Mesenchymal stem cell (in vitro differentiated cells and primary cell): Measurements from ENCODE around the gene C11orf16. TPM values are rescaled to one million over a fixed set of nuclear protein-coding genes. Genes with fewer than 3 reads are reported as not detected.

Source experiments
- DNase-seq: peaks from one replicate; pipeline ENCODE4 v3.0.0-alpha.2; 2013
- H2AFZ ChIP-seq: one replicate; pipeline ENCODE4 v1.6.1; 2013; ENCODE audit warnings: low read depth, mild to moderate bottlenecking, control low read depth, inconsistent platforms, low read length, moderate library complexity
- H2AK5ac ChIP-seq: 2 replicates; pipeline ENCODE4 v1.6.1; 2013; ENCODE audit warnings: low read length, moderate library complexity, mild to moderate bottlenecking, inconsistent platforms; ENCODE audit not compliant: severe bottlenecking
- H2BK120ac ChIP-seq: one replicate; pipeline ENCODE4 v1.6.1; 2013; ENCODE audit warnings: low read depth, mild to moderate bottlenecking, inconsistent platforms, low read length, moderate library complexity
- H2BK12ac ChIP-seq, 2 experiments: one replicate each; pipeline ENCODE4 v1.6.1; 2013; ENCODE audit warnings: inconsistent platforms in 2 of 2, low read length in 2 of 2, mild to moderate bottlenecking in 2 of 2, moderate library complexity in 2 of 2, control low read depth in 1 of 2
- H2BK15ac ChIP-seq: one replicate; pipeline ENCODE4 v1.6.1; 2013; ENCODE audit warnings: mild to moderate bottlenecking, low read depth, inconsistent platforms; ENCODE audit not compliant: poor library complexity, severe bottlenecking
- H2BK5ac ChIP-seq: 2 replicates; pipeline ENCODE4 v1.6.1; 2013; ENCODE audit warnings: low read depth, mild to moderate bottlenecking, low read length, control low read depth, inconsistent platforms; ENCODE audit not compliant: poor library complexity, severe bottlenecking
- H3K14ac ChIP-seq, 2 experiments: one replicate each; pipeline ENCODE4 v1.6.1; 2013; ENCODE audit warnings: inconsistent platforms in 2 of 2, low read length in 2 of 2, control low read depth in 1 of 2, mild to moderate bottlenecking in 1 of 2, moderate library complexity in 1 of 2
- H3K18ac ChIP-seq, 2 experiments: one replicate each; pipeline ENCODE4 v1.6.1; 2013; ENCODE audit warnings: inconsistent platforms in 2 of 2, low read length in 2 of 2, control low read depth in 1 of 2, low read depth in 1 of 2, mild to moderate bottlenecking in 1 of 2
- H3K23ac ChIP-seq, 2 experiments: one replicate each; pipeline ENCODE4 v1.6.1; 2013; ENCODE audit warnings: inconsistent platforms in 2 of 2, low read length in 2 of 2, mild to moderate bottlenecking in 2 of 2, moderate library complexity in 2 of 2, control low read depth in 1 of 2
- H3K27ac ChIP-seq: 2 replicates; pipeline ENCODE4 v1.5.1; 2013; ENCODE audit warnings: mild to moderate bottlenecking, moderate library complexity, low read length, control low read depth, inconsistent platforms; ENCODE audit not compliant: poor library complexity, severe bottlenecking
- H3K27me3 ChIP-seq, 2 experiments: 2 replicates each; pipeline versions ENCODE4 v1.6.1 to v1.7.0; 2013; ENCODE audit warnings: low read length in 2 of 2, mild to moderate bottlenecking in 2 of 2, moderate library complexity in 2 of 2, control low read depth in 1 of 2, inconsistent platforms in 1 of 2; ENCODE audit not compliant: control insufficient read depth in 1 of 2, insufficient read depth in 1 of 2
- H3K36me3 ChIP-seq, 2 experiments: 2 replicates each; pipeline versions ENCODE4 v1.6.1 to v1.7.0; 2013; ENCODE audit warnings: low read length in 2 of 2, control low read depth in 1 of 2, inconsistent platforms in 1 of 2, low read depth in 1 of 2, mild to moderate bottlenecking in 1 of 2; ENCODE audit not compliant: insufficient read depth in 2 of 2, control insufficient read depth in 1 of 2
- H3K4ac ChIP-seq, 2 experiments: one replicate each; pipeline ENCODE4 v1.6.1; 2013; ENCODE audit warnings: inconsistent platforms in 2 of 2, low read length in 2 of 2, mild to moderate bottlenecking in 2 of 2, moderate library complexity in 2 of 2, control low read depth in 1 of 2, low read depth in 1 of 2
- H3K4me1 ChIP-seq: 2 replicates; pipeline ENCODE4 v1.6.1; 2013; ENCODE audit warnings: low read depth, low read length, control low read depth; ENCODE audit not compliant: control insufficient read depth, insufficient read depth
- H3K4me2 ChIP-seq: 2 replicates; pipeline ENCODE4 v1.6.1; 2013; ENCODE audit warnings: low read length, mild to moderate bottlenecking, inconsistent platforms; ENCODE audit not compliant: poor library complexity, severe bottlenecking
- H3K4me3 ChIP-seq, 2 experiments: 2 replicates each; pipeline versions ENCODE4 v1.5.1 to v1.7.0; 2013; ENCODE audit warnings: low read length in 2 of 2, mild to moderate bottlenecking in 2 of 2, control low read depth in 1 of 2, low read depth in 1 of 2; ENCODE audit not compliant: insufficient read depth in 1 of 2
- H3K79me1 ChIP-seq: replicated peaks from 2 replicates; pipeline ENCODE4 v1.6.1; 2013; ENCODE audit warnings: mild to moderate bottlenecking, control low read depth, low read length, inconsistent platforms; ENCODE audit not compliant: poor library complexity, severe bottlenecking
- H3K9ac ChIP-seq: 2 replicates; pipeline ENCODE4 v1.7.0; 2013; ENCODE audit warnings: mild to moderate bottlenecking, low read length, moderate library complexity
- H3K9me3 ChIP-seq: 2 replicates; pipeline ENCODE4 v1.7.0; 2013; ENCODE audit warnings: mild to moderate bottlenecking, low read length; ENCODE audit not compliant: control insufficient read depth
- H4K8ac ChIP-seq: one replicate; pipeline ENCODE4 v1.6.1; 2013; ENCODE audit warnings: inconsistent platforms, mild to moderate bottlenecking, low read length, moderate library complexity
- H4K91ac ChIP-seq: one replicate; pipeline ENCODE4 v1.6.1; 2013; ENCODE audit warnings: mild to moderate bottlenecking, low read length, inconsistent platforms
- WGBS: methylation state at CpG from one replicate; pipeline ENCODE4 v1.1.7; 2013; ENCODE audit warnings: mixed read lengths; 5-methylcytosine and 5-hydroxymethylcytosine counted together
- small RNA-seq: library from polyadenylated mRNA; stranded (forward); fragments of <200 nt; extraction: miRNeasy Mini kit (QIAGEN cat#:217004); gene quantifications from one replicate; pipeline ENCODE3, GENCODE V24; 2013; ENCODE audit warnings: low read depth

Gene C11orf16

DNA sequence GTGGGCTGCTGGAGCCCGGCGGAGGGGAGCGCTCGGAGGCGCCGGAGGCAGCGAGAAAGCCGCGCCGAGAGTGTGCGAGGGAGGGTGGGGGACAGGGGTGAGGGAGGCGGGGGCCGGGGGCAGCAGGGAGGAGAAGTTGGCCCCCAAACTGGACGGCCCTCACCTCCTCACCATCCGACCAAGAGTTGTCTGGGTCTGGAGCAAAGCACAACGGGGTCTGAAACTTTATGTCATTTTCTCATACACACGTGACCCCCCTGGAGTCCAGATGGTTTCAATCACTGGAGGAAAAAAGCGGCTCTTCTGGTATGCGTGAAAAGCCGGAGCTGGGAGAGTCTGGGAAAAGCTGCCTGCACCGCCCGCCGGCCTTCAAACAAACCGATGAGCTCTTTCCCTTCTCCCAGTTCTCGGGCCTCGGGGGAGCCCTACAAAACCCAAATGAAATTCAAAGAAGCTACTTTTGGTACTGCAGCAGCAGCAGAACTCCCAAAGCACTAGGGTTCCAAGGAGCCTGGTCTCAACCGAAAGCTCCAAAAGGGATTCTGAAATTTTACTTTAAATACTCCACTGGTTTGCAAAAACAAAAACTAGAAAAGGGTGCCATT is 61.5 kb downstream of the C11orf16 start:
- Histone ChIP-seq H3K36me3 (no peaks in the 10 kb centered on the region), H3K14ac (peak overlapping the region in 1 of 2 experiments; percentile 57), H2BK15ac (peak overlapping the region; percentile 90), H3K4me3 (peak overlapping the region; percentile 86 to 90), H3K79me1 (peaks cover 10% of the 10 kb centered on the region), H2AK5ac (no peak overlapping the region), H4K91ac (peak overlapping the region; percentile 94), H2BK120ac (peak overlapping the region; percentile 99), H3K9ac (peak overlapping the region; percentile 89), H3K4me2 (peak overlapping the region; percentile 89), H3K4ac (peak overlapping the region; percentile 91 to 93), H3K23ac (no peak overlapping the region), H4K8ac (peak overlapping the region; percentile 77), H3K27ac (peak overlapping the region; percentile 92), H3K4me1 (peaks cover 4% of the 10 kb centered on the region), H2BK5ac (peak overlapping the region; percentile 91), H3K18ac (peak overlapping the region; percentile 85 to 95), H3K27me3 (no peaks in the 10 kb centered on the region), H3K9me3 (no peaks in the 10 kb centered on the region), H2AFZ (peak overlapping the region; percentile 64), H2BK12ac (peak overlapping the region in 1 of 2 experiments; percentile 54)
- DNase-seq: peak; percentile 97
- 1% methylated on average over 21 of the region's 27 CpGs for WGBS

DNA sequence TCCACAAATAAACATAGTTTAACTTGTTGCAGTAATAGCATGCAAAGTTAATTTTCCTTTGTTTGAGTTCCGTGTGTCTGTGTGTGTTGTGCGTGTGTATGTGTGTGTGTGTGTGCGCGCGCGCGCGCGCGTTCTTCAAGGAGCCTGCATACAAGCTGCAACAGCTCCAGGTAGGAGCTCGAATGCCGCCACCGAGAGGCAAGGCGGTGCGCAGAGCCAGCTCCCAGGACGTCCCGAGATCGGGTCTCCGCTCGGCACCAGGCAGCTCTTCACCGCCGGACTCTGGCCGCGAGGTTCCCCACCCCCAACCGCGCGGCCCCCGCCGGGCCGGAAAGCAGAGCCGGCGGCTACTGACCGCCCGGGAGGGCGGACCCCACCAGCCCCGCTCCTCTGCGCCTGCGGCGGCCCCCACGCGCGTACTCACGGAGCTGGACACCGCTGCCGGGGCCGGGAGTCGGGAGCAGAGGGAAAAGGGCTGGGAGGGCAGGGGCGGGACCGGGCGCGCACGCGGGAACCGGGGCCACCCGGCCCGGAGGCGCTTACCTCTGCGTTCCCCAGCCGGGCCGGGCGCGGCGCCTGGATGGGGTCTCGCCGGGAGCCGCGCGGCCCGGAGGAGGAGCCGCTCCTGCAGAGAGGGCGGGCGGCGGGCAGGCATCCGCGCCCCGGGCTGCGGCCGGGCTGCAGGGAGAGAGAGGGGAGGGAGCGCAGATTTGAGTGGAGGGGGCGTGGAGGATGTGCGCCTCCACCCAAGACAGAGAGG is 62.2 kb downstream of the C11orf16 start:
- Histone ChIP-seq H2BK15ac (peak overlapping the region; percentile 73), H3K18ac (peak overlapping the region; percentile 85 to 95), H3K79me1 (peaks cover 10% of the 10 kb centered on the region), H3K4me1 (peaks cover 4% of the 10 kb centered on the region), H4K8ac (peak overlapping the region; percentile 59), H3K36me3 (no peaks in the 10 kb centered on the region), H3K9me3 (no peaks in the 10 kb centered on the region), H3K4ac (peak overlapping the region; percentile 91 to 93), H2BK5ac (peak overlapping the region; percentile 91), H2AK5ac (no peak overlapping the region), H4K91ac (peak overlapping the region; percentile 94), H3K9ac (peak overlapping the region; percentile 89), H2AFZ (peak overlapping the region; percentile 64), H3K27ac (peak overlapping the region; percentile 92), H3K4me2 (peak overlapping the region; percentile 89), H3K23ac (peak overlapping the region; percentile 7 to 97), H3K4me3 (peak overlapping the region; percentile 86 to 90), H3K14ac (peak overlapping the region in 1 of 2 experiments; percentile 57), H2BK12ac (peak overlapping the region in 1 of 2 experiments; percentile 54), H3K27me3 (no peaks in the 10 kb centered on the region), H2BK120ac (peak overlapping the region; percentile 99)
- under 1% methylated on average over 72 of the region's 81 CpGs for whole genome bisulfite sequencing
- peak; percentile 79 for DNase-seq

Small RNAs within 50 kb of the gene (small RNA-seq; reads per million reads assigned to genes)
- gene RF00019: not detected
